ENCODE measurements around the gene DQX1. TPM values are rescaled to one million over a fixed set of nuclear protein-coding genes. Genes with fewer than 3 reads are reported as not detected.

DQX1 gene
- total and polyA plus RNA-seq, 2 experiments from 2014 or later = 0.32 to 0.52 TPM

- Mint-ChIP-seq H3K9me3 (no peaks in the 10 kb centered on the region), H3K36me3 (ENCODE audit: low read depth) (no peaks in the 10 kb centered on the region)
Measured at GRCh38 chr2:74575320-74575719, 49.3 kb upstream of the DQX1 start.

More at GRCh38 chr2:74575320-74575719, 49.3 kb upstream of the DQX1 start:
- no peak for TF ChIP-seq JUNB (IDR thresholded peaks at IDR 0.05; ENCODE audit: unreplicated experiment)
- no peak for TF ChIP-seq ZNF462 (CRISPR knock-in tag; IDR thresholded peaks at IDR 0.05)
- no peak for TF ChIP-seq POLR2AphosphoS5 (IDR thresholded peaks at IDR 0.05; ENCODE audit: low read depth)
- no peak for TF ChIP-seq CTCF (conservative IDR thresholded peaks at IDR 0.05; ENCODE audit: low read depth in 2 of 2)
- no peak for TF ChIP-seq ZNF114 (CRISPR knock-in tag; IDR thresholded peaks at IDR 0.05)
- TF ChIP-seq CREB1 (CRISPR knock-in tag; IDR thresholded peaks at IDR 0.05; ENCODE audit: low read depth) = no peak
- H3F3A ChIP-seq (replicated peaks; ENCODE audit: low read depth) = no peaks in the 10 kb centered on the region
- no peaks in the 10 kb centered on the region for H3K27me3 Mint-ChIP-seq (ENCODE audit: insufficient read depth, low read depth, poor library complexity)
- peaks cover 7% of the 10 kb centered on the region for H3K4me1 Mint-ChIP-seq
- H3K9me2 ChIP-seq (ENCODE audit: insufficient read depth) = no peaks in the 10 kb centered on the region
- H3K4me2 ChIP-seq = no peak overlapping the region
- no peaks in the 10 kb centered on the region for H3K79me2 ChIP-seq (replicated peaks; ENCODE audit: insufficient read depth)
- H3K4me1 ChIP-seq (ENCODE audit: insufficient read depth) = no peaks in the 10 kb centered on the region
- H3K4me3 Mint-ChIP-seq = no peak overlapping the region
- H4K20me1 ChIP-seq (replicated peaks; ENCODE audit: insufficient read depth) = no peaks in the 10 kb centered on the region
- no peak for DNase-seq (ENCODE audit: low spot score)
- no peak overlapping the region for H2AFZ ChIP-seq
- ATAC-seq = no peak
- no peak overlapping the region for H3K27ac ChIP-seq (ENCODE audit: low read depth)
- no peak overlapping the region for H3K27ac Mint-ChIP-seq
- H3K4me3 ChIP-seq = no peak overlapping the region
- H3K36me3 ChIP-seq (ENCODE audit: insufficient read depth) = no peaks in the 10 kb centered on the region
- H3K27me3 ChIP-seq (ENCODE audit: insufficient read depth) = no peaks in the 10 kb centered on the region

Measured in GM23338 (cell line).